DLD1 (cell line): ENCODE measurements around the gene PEX14.
"Not testable (repeated sequence)": the region's sequence is repeated elsewhere in the genome, so short reads cannot be mapped to it uniquely, and the experiment has no call there.

ENCODE experiments used
- in situ Hi-C: cut with HindIII; loops from 2 replicates; pipeline ENCODE4 v1.10.0; 2017; ENCODE audit warnings: low sequenced_read_pairs

The PEX14 gene, protein sequence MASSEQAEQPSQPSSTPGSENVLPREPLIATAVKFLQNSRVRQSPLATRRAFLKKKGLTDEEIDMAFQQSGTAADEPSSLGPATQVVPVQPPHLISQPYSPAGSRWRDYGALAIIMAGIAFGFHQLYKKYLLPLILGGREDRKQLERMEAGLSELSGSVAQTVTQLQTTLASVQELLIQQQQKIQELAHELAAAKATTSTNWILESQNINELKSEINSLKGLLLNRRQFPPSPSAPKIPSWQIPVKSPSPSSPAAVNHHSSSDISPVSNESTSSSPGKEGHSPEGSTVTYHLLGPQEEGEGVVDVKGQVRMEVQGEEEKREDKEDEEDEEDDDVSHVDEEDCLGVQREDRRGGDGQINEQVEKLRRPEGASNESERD

DNA sequence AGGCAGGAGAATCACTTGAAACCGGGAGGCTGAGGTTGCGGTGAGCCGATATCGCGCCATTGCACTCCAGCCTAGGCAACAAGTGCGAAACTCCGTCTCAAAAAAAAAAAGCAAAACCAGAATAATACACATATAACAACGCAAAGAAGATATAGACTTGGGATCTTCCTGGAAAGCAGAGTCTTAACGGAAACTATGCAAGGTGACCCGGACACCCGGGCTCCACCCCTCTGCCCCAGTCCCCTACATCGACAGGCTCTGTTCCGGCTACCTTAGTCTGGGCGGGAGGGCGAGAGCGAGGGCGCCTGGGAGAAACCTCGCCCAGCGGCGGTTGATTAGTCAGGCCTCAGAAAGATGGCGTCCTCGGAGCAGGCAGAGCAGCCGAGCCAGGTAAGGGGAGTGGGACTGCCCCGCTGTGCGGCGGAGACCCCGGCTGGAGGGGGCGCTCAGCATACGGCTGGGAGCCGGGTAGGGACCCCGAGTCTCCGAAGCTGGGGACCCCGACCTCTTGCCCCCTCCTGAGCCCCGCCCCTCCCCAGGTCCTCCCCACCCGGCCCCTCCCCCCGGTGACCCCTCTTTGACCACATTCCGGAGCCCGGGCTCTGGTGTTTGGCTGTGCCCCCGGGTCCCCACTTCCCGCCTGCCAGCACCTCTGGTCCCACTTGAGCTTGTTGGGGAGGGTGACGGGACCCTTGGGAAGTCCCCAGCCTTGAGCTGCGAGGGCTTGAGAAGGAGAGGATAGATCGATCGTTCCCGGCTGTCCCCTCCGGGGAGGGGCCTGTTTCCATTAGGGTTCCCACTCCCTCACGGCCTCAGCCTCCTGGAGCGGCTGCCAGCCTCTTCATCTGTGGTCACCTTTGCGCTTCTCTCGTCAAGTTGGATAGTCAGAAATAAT, at the start of gene PEX14:
Gene PEX14, plus strand, starts transcription at position 338 of the 895 bp plus-strand sequence. Its CDS starts 17 bp downstream, at position 355.
- in situ Hi-C loops: no loop called here

DNA sequence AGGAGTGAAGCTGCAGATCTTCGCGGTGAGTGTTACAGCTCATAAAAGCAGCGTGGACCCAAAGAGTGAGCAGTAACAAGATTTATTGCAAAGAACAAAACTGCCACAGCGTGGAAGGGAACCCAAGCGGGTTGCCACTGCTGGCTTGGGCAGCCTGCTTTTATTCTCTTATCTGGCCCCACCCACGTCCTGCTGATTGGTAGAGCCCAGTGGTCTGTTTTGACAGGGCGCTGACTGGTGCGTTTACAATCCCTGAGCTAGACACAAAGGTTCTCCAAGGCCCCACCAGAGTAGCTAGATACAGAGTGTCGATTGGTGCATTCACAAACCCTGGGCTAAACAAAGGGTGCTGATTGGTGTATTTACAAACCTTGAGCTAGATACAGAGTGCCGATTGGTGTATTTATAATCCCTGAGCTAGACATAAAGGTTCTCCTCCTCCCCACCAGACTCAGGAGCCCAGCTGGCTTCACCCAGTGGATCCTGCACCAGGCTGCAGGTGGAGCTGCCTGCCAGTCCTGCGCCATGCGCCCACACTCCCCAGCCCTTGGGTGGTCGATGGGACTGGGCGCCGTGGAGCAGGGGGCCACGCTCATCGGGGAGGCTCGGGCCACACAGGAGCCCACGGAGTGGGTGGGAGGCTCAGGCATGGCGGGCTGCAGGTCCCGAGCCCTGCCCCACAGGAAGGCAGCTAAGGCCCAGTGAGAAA, 48.8 kb upstream of the PEX14 start:
- in situ Hi-C loops: not testable (repeated sequence)

DNA sequence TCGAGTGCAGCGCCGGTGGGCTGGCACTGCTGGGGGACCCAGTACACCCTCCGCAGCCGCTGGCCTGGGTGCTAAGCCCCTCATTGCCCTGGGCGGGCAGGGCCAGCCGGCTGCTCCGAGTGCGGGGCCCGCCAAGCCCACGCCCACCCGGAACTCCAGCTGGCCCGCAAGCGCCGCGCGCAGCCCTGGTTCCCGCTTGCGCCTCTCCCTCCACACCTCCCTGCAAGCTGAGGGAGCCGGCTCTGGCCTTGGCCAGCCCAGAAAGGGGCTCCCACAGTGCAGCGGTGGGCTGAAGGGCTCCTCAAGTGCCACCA, 48.3 kb upstream of the PEX14 start:
- in situ Hi-C loops: not testable (repeated sequence)

DNA sequence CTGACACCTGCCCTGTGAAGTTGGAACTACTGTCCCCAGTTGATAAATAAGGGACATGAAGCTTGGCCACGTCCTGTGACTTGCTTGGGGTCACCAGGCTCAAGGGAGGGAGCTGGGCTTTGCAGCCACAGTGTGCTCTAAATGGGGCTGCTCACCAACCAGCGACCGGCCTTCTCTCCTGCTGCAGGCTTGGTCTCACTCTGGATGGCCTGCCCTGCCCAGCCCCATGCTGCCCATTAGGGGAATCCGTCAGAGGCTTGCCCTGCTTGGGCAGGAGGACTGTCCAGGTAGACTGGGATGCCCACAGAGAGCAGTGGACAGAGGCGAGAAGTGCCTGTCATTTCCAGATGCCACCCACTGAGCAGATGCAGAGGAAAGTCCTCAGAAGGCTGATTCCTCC, 45.8 kb upstream of the PEX14 start:
- in situ Hi-C loops: no loop called here

DNA sequence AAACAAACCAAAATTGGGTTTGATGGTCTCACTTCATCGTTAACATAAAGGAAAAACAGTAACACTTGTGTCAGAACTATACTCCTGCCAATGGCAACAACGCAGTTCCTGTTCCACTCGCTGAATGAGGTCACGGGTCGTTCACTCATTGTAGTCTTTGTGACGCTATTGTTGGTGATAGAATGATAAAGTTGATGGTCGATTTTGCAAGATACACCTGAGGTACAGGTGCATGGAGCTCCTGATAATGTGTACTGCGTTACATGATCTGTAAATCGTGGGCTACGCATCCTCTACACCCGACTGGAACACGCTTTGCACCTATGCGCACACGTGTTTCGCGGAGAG, 44.9 kb upstream of the PEX14 start:
- in situ Hi-C loops: no loop called here

DNA sequence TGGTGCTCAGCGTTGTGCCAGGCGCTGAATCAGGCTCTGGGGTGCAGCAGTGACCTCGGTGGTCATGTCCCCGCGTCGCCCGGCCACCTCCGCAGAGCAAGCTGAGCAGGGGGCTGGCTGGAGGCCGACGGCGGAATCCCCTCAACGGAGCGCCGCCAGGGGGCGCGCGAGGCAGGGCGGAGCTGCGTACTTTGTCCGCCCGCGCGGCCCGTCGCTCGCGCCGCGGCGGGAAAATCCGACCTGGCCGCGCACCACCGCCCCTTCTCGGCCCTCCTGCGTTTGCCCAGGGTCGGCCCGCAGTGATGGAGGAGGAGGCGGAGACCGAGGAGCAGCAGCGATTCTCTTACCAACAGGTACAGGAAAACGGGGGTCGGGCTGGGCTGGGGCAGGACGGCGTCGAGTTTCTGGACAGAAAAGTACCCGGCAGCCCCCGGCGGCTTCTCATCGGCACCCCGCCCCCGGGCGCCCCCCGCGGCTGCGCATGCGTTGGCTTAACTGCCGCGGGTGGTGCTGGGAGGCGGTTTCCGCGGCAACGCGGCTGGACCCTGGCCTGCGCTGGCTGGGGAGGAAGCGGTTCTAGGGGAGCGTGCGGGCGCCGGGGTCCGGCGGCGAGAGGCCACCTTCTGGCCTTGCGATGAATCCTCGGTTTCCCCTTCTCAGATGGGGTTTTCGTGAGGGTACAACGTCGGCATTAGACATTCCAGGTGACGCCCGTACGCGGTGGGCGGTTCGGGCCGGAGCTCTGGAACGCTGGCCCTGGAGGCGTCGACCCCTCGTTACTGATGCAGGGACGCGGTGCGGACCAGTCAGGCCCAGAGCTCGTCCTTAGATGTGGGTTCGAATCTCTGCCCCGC, 44.3 kb upstream of the PEX14 start, which contains the start of gene CENPS:
Gene CENPS, plus strand, starts transcription at position 218 of the 854 bp plus-strand sequence. Its CDS starts 85 bp downstream, at position 303.
- in situ Hi-C loops: no loop called here

DNA sequence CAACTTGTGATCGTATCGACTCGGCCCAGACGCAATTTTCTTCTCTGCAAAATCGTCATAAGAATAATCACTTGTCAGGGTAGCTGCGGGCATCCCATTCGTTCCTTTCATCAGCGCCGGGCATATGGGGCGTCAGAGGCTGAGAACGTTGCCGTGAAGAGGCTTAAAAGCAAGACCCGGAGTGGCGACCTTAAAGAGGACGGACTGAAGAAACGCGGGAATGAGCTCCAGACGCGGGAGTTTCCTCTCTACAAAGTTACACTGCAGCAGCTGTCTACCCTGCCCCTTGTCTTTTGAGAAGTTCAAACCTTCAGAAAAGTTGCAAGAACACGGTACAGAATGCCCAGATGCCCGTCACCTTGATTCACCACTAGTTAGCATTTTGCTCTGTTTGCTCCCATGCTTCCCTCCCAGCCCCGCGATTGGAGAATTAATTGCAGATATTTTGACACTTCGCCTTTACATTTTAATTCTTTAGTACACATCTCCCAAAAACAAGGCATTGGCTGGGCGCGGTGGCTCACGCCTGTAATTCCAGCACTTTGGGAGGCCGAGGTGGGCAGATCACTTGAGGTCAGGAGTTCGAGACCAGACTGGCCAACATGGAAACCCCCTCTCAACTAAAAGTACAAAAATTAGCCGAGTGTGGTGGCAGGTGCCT, 43.5 kb upstream of the PEX14 start:
- in situ Hi-C loops: no loop called here

DNA sequence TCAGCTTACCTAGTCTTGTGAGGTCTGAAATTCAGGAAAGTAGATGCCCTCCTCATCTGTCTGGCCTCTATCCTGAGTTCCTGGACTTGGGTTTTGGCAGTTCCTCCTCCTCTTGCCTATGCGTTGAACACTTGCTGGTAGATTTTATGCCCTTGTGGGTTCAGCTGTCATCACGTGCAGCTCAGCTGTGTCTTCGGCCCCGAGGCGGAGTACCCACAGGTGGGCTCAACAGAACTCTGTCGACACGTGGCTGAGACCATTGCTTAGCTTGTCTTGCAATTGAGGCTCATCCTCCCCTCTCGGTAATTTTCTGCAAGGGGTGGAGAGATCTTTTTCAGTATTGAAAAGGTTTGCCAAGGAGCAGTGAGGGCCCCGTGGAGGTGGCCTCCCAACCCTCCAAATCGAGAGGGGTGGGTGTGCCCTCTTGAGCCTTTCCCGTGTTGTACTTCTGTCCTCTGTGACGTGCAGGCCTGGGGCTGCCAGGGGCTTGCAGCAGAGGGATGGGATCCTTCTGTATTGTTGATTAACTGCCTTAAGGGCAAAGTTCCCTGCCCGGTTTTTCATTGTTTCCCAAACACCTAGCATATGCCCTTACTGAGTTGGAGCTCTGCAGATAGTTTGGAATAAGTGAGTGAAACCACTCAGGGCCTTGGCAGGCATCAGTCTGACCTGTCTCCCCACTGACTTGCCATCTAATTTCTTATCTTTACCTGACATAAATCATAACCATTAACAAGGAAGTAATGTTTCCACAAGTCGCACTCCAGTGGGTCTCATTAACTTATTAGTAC, 41.6 kb upstream of the PEX14 start:
- in situ Hi-C loops: no loop called here

DNA sequence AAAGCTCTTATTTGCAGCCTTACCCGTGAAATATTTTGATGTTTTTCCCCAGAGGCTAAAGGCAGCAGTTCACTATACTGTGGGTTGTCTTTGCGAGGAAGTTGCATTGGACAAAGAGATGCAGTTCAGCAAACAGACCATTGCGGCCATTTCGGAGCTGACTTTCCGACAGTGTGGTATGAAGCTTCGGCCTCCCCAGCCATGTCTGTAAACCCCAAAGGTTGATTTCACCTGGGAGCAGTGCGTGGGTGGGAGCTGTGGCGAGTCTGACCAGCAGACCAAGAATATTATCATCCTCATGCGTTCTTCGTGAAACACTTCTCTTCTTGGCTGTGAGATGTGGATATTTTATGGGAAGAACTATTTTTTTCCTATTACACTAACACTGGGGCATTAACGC, 41.0 kb upstream of the PEX14 start:
- in situ Hi-C loops: no loop called here

DNA sequence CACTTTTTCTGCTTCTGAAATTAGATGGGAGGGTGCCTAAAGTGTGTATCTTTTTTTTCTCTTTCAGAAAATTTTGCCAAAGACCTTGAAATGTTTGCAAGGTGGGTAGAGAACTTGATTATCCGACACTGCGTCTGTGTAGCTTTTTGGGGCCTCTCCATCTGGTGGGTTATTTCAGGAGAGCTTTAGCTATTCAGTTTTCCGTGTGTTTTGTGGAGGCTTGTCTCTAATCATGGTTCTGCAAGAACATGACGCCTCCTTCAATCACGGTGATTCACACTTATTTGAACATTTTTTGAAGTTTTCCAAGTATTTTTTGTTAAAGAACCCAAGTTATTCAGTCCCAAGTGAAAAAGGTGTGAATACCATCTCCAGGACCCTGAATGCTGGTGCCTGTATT, 40.2 kb upstream of the PEX14 start:
- in situ Hi-C loops: no loop called here

DNA sequence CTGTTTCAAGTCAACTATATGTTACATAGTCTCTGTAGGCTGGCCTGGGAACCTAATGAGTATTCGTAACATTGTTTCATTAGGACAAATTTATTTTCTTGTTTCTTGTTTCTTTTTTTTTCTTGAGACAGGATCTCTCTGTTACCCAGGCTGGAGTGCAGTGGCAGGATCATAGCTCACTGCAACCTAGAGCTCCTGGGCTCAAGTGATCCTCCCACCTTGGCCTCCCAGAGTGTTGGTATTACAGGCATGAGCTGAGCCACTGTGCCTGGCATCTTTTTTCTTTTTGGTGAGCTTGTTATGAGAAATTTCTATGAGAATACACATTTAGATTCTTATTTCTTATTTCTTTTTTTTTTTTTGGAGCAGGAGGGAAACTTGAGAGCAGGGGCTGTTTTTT, 37.7 kb upstream of the PEX14 start:
- in situ Hi-C loops: no loop called here

DNA sequence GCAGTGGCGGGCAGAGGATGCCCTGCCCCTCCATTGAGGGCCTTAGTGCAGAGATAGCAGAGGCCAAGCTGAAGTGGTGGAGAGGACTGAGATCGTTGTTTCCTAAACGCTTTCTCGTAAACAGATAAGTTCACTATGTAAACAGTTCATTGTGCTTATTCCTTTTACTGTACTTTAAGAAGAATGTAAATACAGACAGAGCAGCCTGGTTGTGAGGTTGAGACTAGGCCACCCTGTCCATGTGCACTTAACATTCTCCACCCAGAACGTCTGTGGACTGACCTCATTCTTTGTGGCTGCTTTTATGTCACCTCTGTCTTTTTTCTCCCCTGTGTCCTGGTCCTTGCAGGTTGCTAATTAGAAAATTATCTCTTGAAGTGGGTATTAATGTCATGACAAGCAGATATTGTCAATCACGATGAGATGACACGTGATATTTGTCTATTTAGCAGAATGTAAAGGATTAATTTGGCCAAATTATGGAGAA, 36.0 kb upstream of the PEX14 start:
- in situ Hi-C loops: no loop called here

DNA sequence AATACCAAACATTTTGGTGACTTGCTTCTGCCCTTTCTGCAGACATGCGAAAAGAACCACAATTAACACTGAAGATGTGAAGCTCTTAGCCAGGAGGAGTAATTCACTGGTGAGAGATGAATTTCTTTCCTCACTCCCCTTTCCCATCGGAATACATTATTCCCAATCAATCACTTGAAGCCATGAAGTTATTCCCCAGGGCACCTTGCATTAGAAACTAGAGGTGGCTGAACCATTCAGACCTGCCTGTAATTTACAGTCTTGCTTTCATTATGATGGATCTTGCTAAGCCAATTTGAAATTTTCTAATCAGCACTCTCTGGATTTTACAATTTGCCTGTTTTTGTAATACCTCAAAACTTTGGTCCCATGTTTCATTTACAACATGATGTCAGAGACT, 34.4 kb upstream of the PEX14 start:
- in situ Hi-C loops: no loop called here

DNA sequence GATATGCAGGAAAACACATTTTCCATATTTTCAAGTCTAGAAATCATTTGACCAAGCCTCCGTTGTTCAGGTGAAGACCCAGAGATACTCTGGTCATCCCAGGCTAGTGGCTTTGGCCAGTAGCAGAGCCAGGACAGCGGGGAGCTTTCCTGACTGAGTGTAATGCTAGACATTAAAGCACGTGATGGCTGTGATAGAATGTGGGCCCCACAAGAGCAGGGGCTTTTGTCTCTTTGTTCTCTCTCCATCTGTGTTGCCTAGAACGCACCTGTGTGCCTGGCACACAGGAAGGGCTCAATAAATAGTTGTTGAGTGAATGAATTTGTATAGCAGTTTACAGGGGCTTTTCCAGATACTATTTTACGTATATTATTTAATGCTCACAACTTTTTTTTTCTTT, 34.0 kb upstream of the PEX14 start:
- in situ Hi-C loops: no loop called here

DNA sequence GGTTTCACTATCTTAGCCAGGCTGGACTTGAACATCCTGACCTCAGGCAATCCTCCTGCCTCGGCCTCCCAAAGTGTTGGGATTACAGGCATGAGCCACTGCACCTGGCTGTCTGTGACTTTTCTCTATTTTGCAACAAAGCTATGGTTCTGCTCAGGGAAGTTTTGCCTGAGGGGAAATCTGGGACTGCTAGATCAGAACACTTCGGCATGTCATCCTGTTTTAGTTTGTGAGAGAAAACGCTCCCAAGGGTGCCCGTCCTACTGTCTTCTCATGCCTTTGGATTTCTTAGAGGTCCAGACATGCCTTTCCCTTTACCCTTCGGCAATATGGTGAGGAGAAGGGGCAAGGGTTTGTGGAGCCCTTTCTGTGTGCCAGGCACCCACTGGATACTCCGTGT, 30.5 kb upstream of the PEX14 start:
- in situ Hi-C loops: no loop called here

DNA sequence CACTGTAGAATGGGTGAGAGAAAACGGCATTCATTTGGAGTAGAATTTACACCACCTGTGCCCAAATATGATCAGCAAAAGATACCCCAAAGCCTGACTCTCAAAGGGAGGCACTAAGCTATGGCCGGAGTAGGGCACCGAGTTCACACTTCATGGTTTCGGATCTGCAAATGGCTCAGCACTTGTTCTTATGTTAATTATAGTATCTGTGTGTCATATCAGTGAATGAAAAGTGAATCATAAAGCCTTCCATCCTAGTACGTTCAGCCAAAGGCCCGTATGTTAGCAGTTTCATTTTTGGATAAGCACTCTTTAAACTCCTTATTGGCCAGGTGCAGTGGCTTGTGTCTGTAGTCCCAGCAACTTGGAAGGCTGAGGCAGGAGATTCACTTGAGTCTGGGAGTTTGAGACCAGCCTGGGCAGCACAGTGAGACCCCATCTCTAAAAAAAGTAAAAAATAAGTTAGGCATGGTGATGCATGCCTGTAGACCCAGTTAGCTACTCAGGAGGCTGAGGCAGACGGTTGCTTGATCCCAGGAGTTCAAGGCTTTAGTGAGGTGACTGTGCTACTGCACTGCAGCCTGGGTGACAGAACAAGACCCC, 29.9 kb upstream of the PEX14 start:
- in situ Hi-C loops: no loop called here

DNA sequence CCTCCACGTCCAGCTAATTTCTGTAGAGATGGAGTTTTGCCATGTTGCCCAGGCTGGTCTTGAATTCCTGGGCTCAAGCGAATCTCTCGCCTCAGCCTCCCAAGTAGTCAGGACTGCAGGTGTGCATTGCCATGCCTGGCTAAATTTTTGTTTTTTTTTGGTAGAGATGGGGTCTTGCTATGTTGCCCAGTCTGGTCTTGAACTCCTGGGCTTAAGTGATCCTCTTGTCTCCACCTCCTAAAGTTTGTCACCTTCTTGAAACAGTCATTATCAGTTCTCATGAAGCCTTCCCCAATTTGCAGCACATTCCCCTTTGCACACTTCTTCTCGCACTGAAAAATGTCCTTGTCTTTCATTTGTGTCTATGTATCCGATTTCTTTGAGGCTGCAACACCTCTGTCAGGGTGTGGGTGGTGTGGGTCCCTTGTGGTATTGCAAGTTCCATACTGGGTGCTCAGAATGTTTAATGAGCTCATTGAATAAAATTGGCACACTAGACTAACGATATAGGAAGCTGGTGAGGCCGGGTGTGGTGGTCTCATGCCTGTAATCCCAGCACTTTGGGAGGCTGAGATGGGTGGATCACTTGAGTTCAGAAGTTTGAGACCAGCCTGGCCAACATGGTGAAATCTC, 27.8 kb upstream of the PEX14 start:
- in situ Hi-C loops: no loop called here

DNA sequence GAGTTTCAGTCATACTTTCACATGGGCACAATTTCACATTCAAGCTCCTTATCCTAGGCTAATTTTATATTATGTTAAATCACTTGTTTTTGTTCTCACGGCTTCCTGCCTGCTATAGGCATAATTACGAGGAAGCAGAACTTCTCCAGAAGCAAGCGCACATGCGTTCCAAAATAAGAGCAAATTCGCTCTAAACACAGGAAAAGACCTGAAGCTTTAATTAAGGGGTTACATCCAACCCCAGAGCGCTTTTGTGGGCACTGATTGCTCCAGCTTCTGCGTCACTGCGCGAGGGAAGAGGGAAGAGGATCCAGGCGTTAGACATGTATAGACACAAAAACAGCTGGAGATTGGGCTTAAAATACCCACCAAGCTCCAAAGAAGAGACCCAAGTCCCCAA, 25.0 kb upstream of the PEX14 start, which contains the start of gene CORT:
Gene CORT, plus strand, starts transcription at position 281 of the 400 bp plus-strand sequence. CDS start 193 bp downstream, outside the sequence.
- in situ Hi-C loops: loop anchor here (5.0 kb wide), 1 partner anchor 43 kb away; no protein-coding TSS in a partner anchor
